PC-9 (cell line): ENCODE measurements around the gene TSPAN31. TPM values are rescaled to one million over a fixed set of nuclear protein-coding genes. Genes with fewer than 3 reads are reported as not detected.

ENCODE experiments used
- BruUV-seq: library from RNA; stranded (reverse); fragments of 400-500 nt; replicated peaks from 2 replicates; lab custom pipeline; 2021; lab: Mats Ljungman, UMichigan
- CTCF ChIA-PET: fragments of 300-600 bp; sonication (Branson Sonifier 250); formaldehyde crosslinking; loops from one replicate; lab custom pipeline; 2022; ENCODE audit warnings: antibody characterized with exemption; lab: Charles Lee
- POLR2A ChIA-PET: fragments of 300-600 bp; sonication (Branson Sonifier 250); formaldehyde crosslinking; loops from one replicate; lab custom pipeline; 2022; ENCODE audit warnings: antibody characterized with exemption; ENCODE audit not compliant: unreplicated experiment; lab: Charles Lee
- DNase-seq, 2 experiments: peaks; one replicate each; pipeline versions ENCODE4 v3.0.0 to v3.0.0-alpha.2; 2015 to 2022; ENCODE audit warnings: mixed read lengths in 1 of 2
- H2AFZ ChIP-seq: fragments of 200-600 bp; sonication (generic); 2 replicates; pipeline ENCODE4 v1.8.1; 2017; ENCODE audit warnings: antibody characterized with exemption
- H3F3A ChIP-seq: fragments of 200-600 bp; sonication (generic); 2 replicates; pipeline ENCODE4 v1.8.1; 2017; ENCODE audit warnings: antibody characterized with exemption, mild to moderate bottlenecking, low read depth; ENCODE audit not compliant: insufficient read depth
- H3K27ac ChIP-seq: fragments of 200-600 bp; sonication (generic); 2 replicates; pipeline ENCODE4 v1.6.1; 2016; ENCODE audit warnings: mixed run types
- H3K27me3 ChIP-seq: fragments of 200-600 bp; sonication (generic); 2 replicates; pipeline ENCODE4 v1.6.1; 2016; ENCODE audit warnings: low read depth, mixed run types; ENCODE audit not compliant: insufficient read depth
- H3K36me3 ChIP-seq: fragments of 200-600 bp; sonication (generic); 2 replicates; pipeline ENCODE4 v1.6.1; 2016; ENCODE audit warnings: low read depth, mixed run types
- H3K4me1 ChIP-seq: fragments of 200-600 bp; sonication (generic); replicated peaks from 2 replicates; pipeline ENCODE4 v1.6.1; 2016; ENCODE audit warnings: mixed run types; ENCODE audit not compliant: insufficient read depth
- H3K4me2 ChIP-seq: fragments of 200-600 bp; sonication (generic); 2 replicates; pipeline ENCODE4 v1.6.1; 2017; ENCODE audit warnings: mixed run types
- H3K4me3 ChIP-seq: fragments of 200-600 bp; sonication (generic); 2 replicates; pipeline ENCODE4 v1.6.1; 2016; ENCODE audit warnings: mixed run types
- H3K79me2 ChIP-seq: fragments of 200-600 bp; sonication (generic); 2 replicates; pipeline ENCODE4 v1.6.1; 2017; ENCODE audit warnings: low read depth, mixed run types
- H3K9me2 ChIP-seq: fragments of 200-600 bp; sonication (generic); 2 replicates; pipeline ENCODE4 v1.8.1; 2017; ENCODE audit warnings: mild to moderate bottlenecking; ENCODE audit not compliant: insufficient read depth
- H3K9me3 ChIP-seq: fragments of 200-600 bp; sonication (generic); 2 replicates; pipeline ENCODE4 v1.8.1; 2016; ENCODE audit warnings: low read depth; ENCODE audit not compliant: insufficient read depth
- H4K20me1 ChIP-seq: fragments of 200-600 bp; sonication (generic); 2 replicates; pipeline ENCODE4 v1.8.1; 2017; ENCODE audit not compliant: insufficient read depth
- EZH2 ChIP-seq: fragments of 200-600 bp; sonication (generic); IDR thresholded peaks from 2 replicates; pipeline ENCODE4 v1.8.0; 2017; ENCODE audit warnings: antibody characterized with exemption, low read depth
- intact Hi-C: fragments of 100-400 bp; cut with micrococcal nuclease; formaldehyde crosslinking; loops from one replicate; pipeline ENCODE4 v1.10.0; 2022; ENCODE audit not compliant: unreplicated experiment
- total RNA-seq: library from RNA; stranded (reverse); gene quantifications from 2 replicates; pipeline ENCODE4 v1.2.3, GENCODE V29; 2021
- TF ChIP-seq, protein P1 (sequence below): fragments of 200-600 bp; sonication (generic); conservative IDR thresholded peaks from 2 replicates; pipeline ENCODE4 v1.6.1; 2017; ENCODE audit warnings: mixed run types, antibody characterized with exemption, mild to moderate bottlenecking, moderate library complexity

TSPAN31 gene
- total RNA-seq, 1 experiment from 2014 or later: 18.2 TPM

DNA sequence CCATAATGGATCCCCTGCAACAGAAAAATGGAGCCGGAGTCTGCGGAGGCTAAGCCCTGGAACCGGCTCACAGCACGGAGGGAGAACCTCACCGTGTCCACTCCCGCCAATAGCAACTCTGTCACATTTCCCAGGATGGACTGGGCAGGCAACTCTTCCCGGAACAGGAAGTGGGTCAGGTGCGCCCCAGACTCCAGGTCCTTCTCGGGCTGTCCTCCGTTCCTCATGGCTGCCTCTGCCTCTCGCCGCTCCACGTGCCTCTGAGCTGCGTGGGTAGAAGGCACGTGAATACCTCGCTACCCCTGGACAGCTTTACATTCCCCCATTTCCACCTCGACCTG, 19.8 kb downstream of the TSPAN31 start:
- no peaks in the 10 kb centered on the region for H3K36me3 ChIP-seq
- no peaks in the 10 kb centered on the region for H3K4me1 ChIP-seq
- CTCF ChIA-PET: no interaction called here
- POLR2A ChIA-PET: no interaction called here
- H4K20me1 ChIP-seq: no peaks in the 10 kb centered on the region; the same call in 1 of the 2 replicates
- H3K27me3 ChIP-seq: peaks cover 33% of the 10 kb centered on the region
- no peaks in the 10 kb centered on the region for H3K79me2 ChIP-seq
- no peak overlapping the region for H2AFZ ChIP-seq
- DNase-seq: no peak
- peaks cover 4% of the 10 kb centered on the region; the same call in 1 of the 2 replicates for H3F3A ChIP-seq
- no TSS peak for BruUV-seq
- no peaks in the 10 kb centered on the region for H3K9me3 ChIP-seq
- intact Hi-C loops: no loop called here
- H3K27ac ChIP-seq: no peak overlapping the region
- TF ChIP-seq, protein P1, sequence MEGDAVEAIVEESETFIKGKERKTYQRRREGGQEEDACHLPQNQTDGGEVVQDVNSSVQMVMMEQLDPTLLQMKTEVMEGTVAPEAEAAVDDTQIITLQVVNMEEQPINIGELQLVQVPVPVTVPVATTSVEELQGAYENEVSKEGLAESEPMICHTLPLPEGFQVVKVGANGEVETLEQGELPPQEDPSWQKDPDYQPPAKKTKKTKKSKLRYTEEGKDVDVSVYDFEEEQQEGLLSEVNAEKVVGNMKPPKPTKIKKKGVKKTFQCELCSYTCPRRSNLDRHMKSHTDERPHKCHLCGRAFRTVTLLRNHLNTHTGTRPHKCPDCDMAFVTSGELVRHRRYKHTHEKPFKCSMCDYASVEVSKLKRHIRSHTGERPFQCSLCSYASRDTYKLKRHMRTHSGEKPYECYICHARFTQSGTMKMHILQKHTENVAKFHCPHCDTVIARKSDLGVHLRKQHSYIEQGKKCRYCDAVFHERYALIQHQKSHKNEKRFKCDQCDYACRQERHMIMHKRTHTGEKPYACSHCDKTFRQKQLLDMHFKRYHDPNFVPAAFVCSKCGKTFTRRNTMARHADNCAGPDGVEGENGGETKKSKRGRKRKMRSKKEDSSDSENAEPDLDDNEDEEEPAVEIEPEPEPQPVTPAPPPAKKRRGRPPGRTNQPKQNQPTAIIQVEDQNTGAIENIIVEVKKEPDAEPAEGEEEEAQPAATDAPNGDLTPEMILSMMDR: no peak
- TF ChIP-seq EZH2: no peak
- no peaks in the 10 kb centered on the region for H3K9me2 ChIP-seq
- H3K4me3 ChIP-seq: no peak overlapping the region
- H3K4me2 ChIP-seq: peak overlapping the region; percentile 51

DNA sequence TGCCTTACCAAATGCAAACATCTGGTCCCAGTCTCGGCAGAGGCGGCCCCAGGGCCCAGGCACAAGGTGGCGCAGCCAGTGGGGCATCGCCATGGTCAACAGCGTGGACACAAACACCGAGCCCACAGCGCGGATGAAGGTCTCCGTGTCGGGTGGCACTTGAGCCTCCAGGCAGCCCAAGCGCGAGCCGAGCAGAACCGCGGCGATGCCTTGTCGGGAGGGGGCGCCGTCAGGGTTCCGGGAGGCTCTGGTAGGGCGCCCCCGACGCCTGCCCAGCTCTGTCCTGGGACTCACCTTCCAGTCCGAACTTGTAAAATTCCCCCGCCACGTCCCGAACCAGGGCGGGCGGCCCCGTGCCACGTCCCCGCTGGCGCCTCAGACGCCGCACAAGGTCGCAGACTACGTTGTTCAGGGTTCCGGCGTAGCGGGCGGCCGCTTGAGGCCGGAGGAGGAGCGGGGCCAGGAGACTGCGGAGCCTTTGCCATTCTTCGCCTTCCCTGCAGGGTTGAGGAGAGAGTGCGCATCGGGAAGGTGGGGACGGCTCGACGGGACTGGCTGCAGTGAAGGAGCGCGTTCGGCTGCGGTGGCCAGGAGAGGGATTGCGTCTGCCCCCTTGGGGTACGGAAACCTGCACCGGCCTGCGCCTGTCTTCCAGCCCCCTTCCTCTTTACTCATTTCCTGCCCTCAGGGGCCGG, 20.3 kb downstream of the TSPAN31 start:
- Histone ChIP-seq H3K4me2 (peak overlapping the region; percentile 51), H3K79me2 (no peaks in the 10 kb centered on the region), H3K4me1 (no peaks in the 10 kb centered on the region), H4K20me1 (no peaks in the 10 kb centered on the region; the same call in 1 of the 2 replicates), H3K9me3 (no peaks in the 10 kb centered on the region), H3K36me3 (no peaks in the 10 kb centered on the region), H3K9me2 (no peaks in the 10 kb centered on the region), H3F3A (peaks cover 4% of the 10 kb centered on the region; the same call in 1 of the 2 replicates), H3K27me3 (peaks cover 33% of the 10 kb centered on the region), H2AFZ (no peak overlapping the region), H3K27ac (no peak overlapping the region), H3K4me3 (no peak overlapping the region)
- CTCF ChIA-PET: no interaction called here
- DNase-seq: peak in 1 of 2 experiments; percentile 37
- no TSS peak for BruUV-seq
- intact Hi-C loops: no loop called here
- TF ChIP-seq EZH2: peak; percentile 96
- TF ChIP-seq, protein P1: 0 out of 2 replicates have a peak, but pooled peaks have one; percentile 20
- POLR2A ChIA-PET: no interaction called here

DNA sequence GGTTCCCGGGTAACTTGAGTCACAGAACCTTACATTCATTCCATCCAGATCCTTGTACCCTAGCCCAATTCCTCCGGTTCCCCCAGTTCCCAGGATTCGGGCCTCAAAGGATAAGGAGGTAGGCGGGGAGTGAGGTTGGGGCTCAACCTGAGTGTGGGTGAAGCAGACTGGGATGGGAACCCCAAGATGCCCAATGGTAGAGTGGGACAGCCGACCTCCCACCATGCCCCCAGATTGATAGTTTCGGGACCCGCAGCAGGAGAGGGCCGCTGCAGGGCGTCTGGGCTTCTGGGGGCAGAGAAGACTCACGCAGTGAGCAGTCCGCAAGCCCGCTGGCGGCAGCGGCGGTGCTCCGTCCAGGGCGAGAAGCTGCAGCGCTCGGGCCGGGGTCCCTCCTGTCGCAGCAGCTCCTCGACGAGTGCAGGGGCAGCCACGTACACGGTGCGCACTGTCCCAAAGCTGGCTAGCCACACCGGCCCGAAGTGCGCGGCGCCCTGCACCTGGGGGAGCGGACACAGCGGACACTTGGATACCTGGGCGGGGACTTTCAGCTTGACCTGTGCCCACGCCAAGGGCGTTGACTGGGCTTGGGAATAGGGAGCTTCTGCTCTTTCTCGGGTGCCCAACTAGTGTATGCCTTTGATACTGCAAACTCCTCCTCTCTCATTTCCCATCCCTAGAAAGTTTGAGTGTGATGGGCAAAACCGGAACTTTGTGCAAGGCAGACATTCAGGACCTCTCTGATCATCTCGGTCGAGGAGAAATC, 21.0 kb downstream of the TSPAN31 start:
- H3K4me1 ChIP-seq: no peaks in the 10 kb centered on the region; the same call in 1 of the 2 replicates
- ChIA-PET POLR2A (interaction anchor here (0.5 kb wide), 1 partner anchor 12 kb away, joined by 6 read pairs; no protein-coding TSS in a partner anchor), CTCF (interaction anchor here (0.8 kb wide), 1 partner anchor 131 kb away, joined by 3 read pairs; no protein-coding TSS in a partner anchor)
- peak in 1 of 2 experiments; percentile 25 for DNase-seq
- no peak overlapping the region for H3K27ac ChIP-seq
- peaks cover 4% of the 10 kb centered on the region; the same call in 1 of the 2 replicates for H3F3A ChIP-seq
- no peaks in the 10 kb centered on the region for H3K36me3 ChIP-seq
- TF ChIP-seq, protein P1: no peak
- no peak for TF ChIP-seq EZH2
- H4K20me1 ChIP-seq: no peaks in the 10 kb centered on the region; the same call in 1 of the 2 replicates
- no peak overlapping the region for H2AFZ ChIP-seq
- intact Hi-C loops: no loop called here
- no peak overlapping the region for H3K4me3 ChIP-seq
- BruUV-seq: no TSS peak
- peaks cover 6% of the 10 kb centered on the region; the same call in 1 of the 2 replicates for H3K79me2 ChIP-seq
- peaks cover 33% of the 10 kb centered on the region for H3K27me3 ChIP-seq
- no peaks in the 10 kb centered on the region for H3K9me3 ChIP-seq
- H3K4me2 ChIP-seq: peak overlapping the region; percentile 51
- no peaks in the 10 kb centered on the region for H3K9me2 ChIP-seq
